H9 (cell line): ENCODE results near the gene IDUA. TPM values are rescaled to one million over a fixed set of nuclear protein-coding genes. Genes with fewer than 3 reads are reported as not detected.
A peak's percentile ranks its signal among the peaks of the same experiment; 100 is the strongest.

Source experiments
- DNase-seq: peaks from one replicate; pipeline ENCODE4 v3.0.0-alpha.2; 2017
- H2AFZ ChIP-seq: one replicate; pipeline ENCODE4 v1.6.1; 2013; ENCODE audit warnings: mild to moderate bottlenecking, low read length, control low read depth, moderate library complexity
- H2AK5ac ChIP-seq: 2 replicates; pipeline ENCODE4 v1.6.1; 2013; ENCODE audit warnings: low read length, control low read depth, mixed read lengths; ENCODE audit not compliant: insufficient read length
- H2BK120ac ChIP-seq: one replicate; pipeline ENCODE4 v1.6.1; 2013; ENCODE audit warnings: low read depth, mild to moderate bottlenecking, low read length, control low read depth, inconsistent platforms; ENCODE audit not compliant: poor library complexity, severe bottlenecking
- H2BK12ac ChIP-seq: 2 replicates; pipeline ENCODE4 v1.6.1; 2013; ENCODE audit warnings: low read length, control low read depth, mixed read lengths, low read depth; ENCODE audit not compliant: insufficient read length
- H2BK15ac ChIP-seq: 2 replicates; pipeline ENCODE4 v1.6.1; 2013; ENCODE audit warnings: low read depth, low read length, control low read depth
- H2BK20ac ChIP-seq: one replicate; pipeline ENCODE4 v1.6.1; 2013; ENCODE audit warnings: low read depth, mild to moderate bottlenecking, low read length, control low read depth, inconsistent platforms; ENCODE audit not compliant: poor library complexity, severe bottlenecking
- H2BK5ac ChIP-seq: 2 replicates; pipeline ENCODE4 v1.6.1; 2013; ENCODE audit warnings: low read length, control low read depth, mixed read lengths; ENCODE audit not compliant: insufficient read length
- H3K14ac ChIP-seq: 2 replicates; pipeline ENCODE4 v1.6.1; 2013; ENCODE audit warnings: low read length, control low read depth; ENCODE audit not compliant: insufficient read depth
- H3K18ac ChIP-seq: 2 replicates; pipeline ENCODE4 v1.6.1; 2013; ENCODE audit warnings: low read depth, mild to moderate bottlenecking, mixed read lengths, low read length, control low read depth; ENCODE audit not compliant: insufficient read length
- H3K23ac ChIP-seq: 2 replicates; pipeline ENCODE4 v1.6.1; 2013; ENCODE audit warnings: low read length, control low read depth, mixed read lengths, low read depth; ENCODE audit not compliant: insufficient read length
- H3K23me2 ChIP-seq: 2 replicates; pipeline ENCODE4 v1.6.1; 2013; ENCODE audit warnings: low read depth, mild to moderate bottlenecking, mixed read lengths, low read length, control low read depth; ENCODE audit not compliant: insufficient read length, poor library complexity, severe bottlenecking
- H3K27ac ChIP-seq: 2 replicates; pipeline ENCODE4 v1.5.1; 2013; ENCODE audit warnings: low read length, control low read depth, mixed read lengths, low read depth; ENCODE audit not compliant: insufficient read length
- H3K27me3 ChIP-seq: 2 replicates; pipeline ENCODE4 v1.6.1; 2013; ENCODE audit warnings: low read length, control low read depth, inconsistent platforms; ENCODE audit not compliant: insufficient read depth
- H3K4ac ChIP-seq: 2 replicates; pipeline ENCODE4 v1.6.1; 2013; ENCODE audit warnings: low read depth, mild to moderate bottlenecking, control low read depth, inconsistent platforms, low read length, moderate library complexity
- H3K4me1 ChIP-seq: 2 replicates; pipeline ENCODE4 v1.6.1; 2013; ENCODE audit warnings: low read length, control low read depth, inconsistent platforms; ENCODE audit not compliant: insufficient read depth
- H3K4me2 ChIP-seq: 2 replicates; pipeline ENCODE4 v1.6.1; 2013; ENCODE audit warnings: low read length, control low read depth, mixed read lengths; ENCODE audit not compliant: insufficient read length, insufficient read depth
- H3K56ac ChIP-seq: 2 replicates; pipeline ENCODE4 v1.6.1; 2013; ENCODE audit warnings: low read depth, mild to moderate bottlenecking, mixed read lengths, low read length, control low read depth; ENCODE audit not compliant: insufficient read length
- H3K79me1 ChIP-seq: 2 replicates; pipeline ENCODE4 v1.6.1; 2013; ENCODE audit warnings: low read depth, mild to moderate bottlenecking, moderate library complexity, low read length, control low read depth, inconsistent platforms; ENCODE audit not compliant: insufficient read depth, poor library complexity, severe bottlenecking
- H3K79me2 ChIP-seq: 2 replicates; pipeline ENCODE4 v1.6.1; 2013; ENCODE audit warnings: low read length, control low read depth, inconsistent platforms; ENCODE audit not compliant: insufficient read depth
- H3K9ac ChIP-seq: 2 replicates; pipeline ENCODE4 v1.6.1; 2013; ENCODE audit warnings: low read length, control low read depth, mixed read lengths; ENCODE audit not compliant: insufficient read length; ENCODE audit errors: extremely low read depth
- H3K9me3 ChIP-seq: one replicate; pipeline ENCODE4 v1.6.1; 2013; ENCODE audit warnings: low read depth, low read length, inconsistent platforms; ENCODE audit not compliant: control insufficient read depth
- H3T11ph ChIP-seq: one replicate; pipeline ENCODE4 v1.6.1; 2013; ENCODE audit warnings: mild to moderate bottlenecking, low read length, control low read depth, inconsistent platforms
- H4K20me1 ChIP-seq: one replicate; pipeline ENCODE4 v1.6.1; 2013; ENCODE audit not compliant: control insufficient read depth, insufficient read length, insufficient read depth
- H4K5ac ChIP-seq: 2 replicates; pipeline ENCODE4 v1.6.1; 2013; ENCODE audit warnings: low read depth, mild to moderate bottlenecking, mixed read lengths, low read length, control low read depth; ENCODE audit not compliant: insufficient read length
- H4K8ac ChIP-seq: replicated peaks from 2 replicates; pipeline ENCODE4 v1.6.1; 2013; ENCODE audit warnings: low read length, control low read depth, mixed read lengths, low read depth; ENCODE audit not compliant: insufficient read length
- H4K91ac ChIP-seq: 2 replicates; pipeline ENCODE4 v1.6.1; 2013; ENCODE audit warnings: low read depth, mild to moderate bottlenecking, moderate library complexity, mixed read lengths, low read length, control low read depth; ENCODE audit not compliant: insufficient read length
- H3K27ac Mint-ChIP-seq, 3 experiments: 2 replicates in 2 of 3; 3 replicates in 1 of 3; pipeline ENCODE4 v1.8.0; 2020 to 2021; ENCODE audit warnings: mixed read lengths in 3 of 3, mild to moderate bottlenecking in 1 of 3, moderate library complexity in 1 of 3
- H3K27me3 Mint-ChIP-seq: 2 replicates; pipeline ENCODE4 v1.8.0; 2021; ENCODE audit warnings: low read depth, mild to moderate bottlenecking, moderate library complexity, mixed read lengths
- H3K36me3 Mint-ChIP-seq, 3 experiments: 2 replicates in 2 of 3; 3 replicates in 1 of 3; pipeline ENCODE4 v1.8.0; 2020 to 2021; ENCODE audit warnings: low read depth in 3 of 3, mixed read lengths in 3 of 3; ENCODE audit not compliant: insufficient read depth in 1 of 3
- H3K4me1 Mint-ChIP-seq, 2 experiments: 2 replicates each; pipeline ENCODE4 v1.8.0; 2020; ENCODE audit warnings: mixed read lengths in 2 of 2
- H3K4me3 Mint-ChIP-seq, 2 experiments: 2 replicates in 1 of 2; 3 replicates in 1 of 2; pipeline ENCODE4 v1.8.0; 2020 to 2021; ENCODE audit warnings: mild to moderate bottlenecking in 2 of 2, mixed read lengths in 2 of 2, moderate library complexity in 1 of 2
- H3K9me3 Mint-ChIP-seq, 2 experiments: 2 replicates in 1 of 2; 3 replicates in 1 of 2; pipeline ENCODE4 v1.8.0; 2020; ENCODE audit warnings: mild to moderate bottlenecking in 2 of 2, mixed read lengths in 2 of 2, moderate library complexity in 1 of 2
- WGBS: extraction: QIAGEN DNeasy Blood & Tissue Kit; methylation state at CpG from one replicate; pipeline ENCODE4 v1.1.7; 2013; ENCODE audit warnings: missing lambda C conversion rate, low lambda C conversion rate, mixed read lengths; ENCODE audit not compliant: insufficient read length; ENCODE audit errors: extremely low coverage; 5-methylcytosine and 5-hydroxymethylcytosine counted together
- total RNA-seq: library from RNA; stranded (reverse); gene quantifications from 2 replicates; pipeline ENCODE4 v1.2.1, GENCODE V29; 2021
- TF ChIP-seq, protein P1 (sequence below): fragments of 200-600 bp; sonication (generic); conservative IDR thresholded peaks from 3 replicates; pipeline ENCODE4 v1.8.0; 2021; ENCODE audit warnings: antibody characterized with exemption, mild to moderate bottlenecking

IDUA gene
- total RNA-seq, 1 experiment from 2014 or later: 14.5 TPM

DNA sequence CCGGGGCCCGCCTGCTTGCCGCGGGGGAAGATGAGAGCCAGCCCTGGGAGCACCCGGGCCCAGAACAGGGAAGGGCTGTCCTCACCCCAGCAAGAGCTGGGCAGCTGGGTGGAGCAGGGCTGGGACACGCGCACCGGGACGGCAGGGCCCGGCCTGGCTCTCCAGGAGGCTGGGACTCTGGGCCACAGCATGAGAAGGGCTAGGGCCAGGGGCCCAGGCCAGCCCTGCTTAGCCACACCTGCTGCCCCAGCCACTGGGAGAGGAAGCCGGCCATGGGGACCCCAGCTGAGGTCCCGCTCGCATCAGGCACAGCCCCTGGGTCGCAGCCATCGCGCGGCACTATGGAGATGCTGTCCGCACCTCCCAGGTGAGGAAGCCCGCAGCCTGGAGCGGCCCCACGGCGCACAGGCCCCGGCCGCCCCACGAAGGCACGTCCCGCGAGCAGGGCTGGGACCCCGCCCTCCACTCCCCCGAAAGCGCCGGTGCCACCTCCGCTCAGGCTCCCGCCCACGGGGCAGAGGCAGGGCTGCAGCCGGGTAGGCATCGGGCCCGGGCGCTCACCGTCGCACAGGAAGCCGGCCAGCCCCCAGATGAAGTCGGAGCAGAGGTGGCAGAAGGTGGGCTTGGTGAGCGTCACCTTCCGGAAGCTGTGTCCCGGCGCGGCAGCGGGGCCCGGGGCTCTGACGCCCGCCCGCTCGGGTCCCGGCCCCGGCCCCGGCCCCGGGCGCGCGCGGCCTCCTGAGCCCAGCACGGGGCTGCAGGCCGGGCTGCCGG, 14.0 kb upstream of the IDUA start:
- H2AFZ ChIP-seq: no peak overlapping the region
- no peak overlapping the region for H2BK15ac ChIP-seq
- no peak overlapping the region for H3K23ac ChIP-seq
- no peak overlapping the region for H2BK12ac ChIP-seq
- peaks cover 5 to 8% of the 10 kb centered on the region in 2 experiments; a peak in 3 of 5 replicates for H3K9me3 Mint-ChIP-seq
- no CpG with 5 or more reads among the region's 65 CpGs for WGBS
- no peak overlapping the region for H3K27ac Mint-ChIP-seq
- no peak overlapping the region for H2BK5ac ChIP-seq
- H2BK20ac ChIP-seq: no peak overlapping the region
- H3K23me2 ChIP-seq: peaks cover 5% of the 10 kb centered on the region
- H3K4me2 ChIP-seq: peak overlapping the region; percentile 56
- H3K18ac ChIP-seq: no peak overlapping the region
- H4K5ac ChIP-seq: no peak overlapping the region
- no peak overlapping the region for H2BK120ac ChIP-seq
- no peak for DNase-seq
- peak overlapping the region; percentile 48 to 63; a peak in 4 of 5 replicates for H3K4me3 Mint-ChIP-seq
- no peaks in the 10 kb centered on the region for H3K9me3 ChIP-seq
- H3K56ac ChIP-seq: no peak overlapping the region
- H4K8ac ChIP-seq: no peak overlapping the region
- H4K91ac ChIP-seq: no peak overlapping the region
- TF ChIP-seq, protein P1, sequence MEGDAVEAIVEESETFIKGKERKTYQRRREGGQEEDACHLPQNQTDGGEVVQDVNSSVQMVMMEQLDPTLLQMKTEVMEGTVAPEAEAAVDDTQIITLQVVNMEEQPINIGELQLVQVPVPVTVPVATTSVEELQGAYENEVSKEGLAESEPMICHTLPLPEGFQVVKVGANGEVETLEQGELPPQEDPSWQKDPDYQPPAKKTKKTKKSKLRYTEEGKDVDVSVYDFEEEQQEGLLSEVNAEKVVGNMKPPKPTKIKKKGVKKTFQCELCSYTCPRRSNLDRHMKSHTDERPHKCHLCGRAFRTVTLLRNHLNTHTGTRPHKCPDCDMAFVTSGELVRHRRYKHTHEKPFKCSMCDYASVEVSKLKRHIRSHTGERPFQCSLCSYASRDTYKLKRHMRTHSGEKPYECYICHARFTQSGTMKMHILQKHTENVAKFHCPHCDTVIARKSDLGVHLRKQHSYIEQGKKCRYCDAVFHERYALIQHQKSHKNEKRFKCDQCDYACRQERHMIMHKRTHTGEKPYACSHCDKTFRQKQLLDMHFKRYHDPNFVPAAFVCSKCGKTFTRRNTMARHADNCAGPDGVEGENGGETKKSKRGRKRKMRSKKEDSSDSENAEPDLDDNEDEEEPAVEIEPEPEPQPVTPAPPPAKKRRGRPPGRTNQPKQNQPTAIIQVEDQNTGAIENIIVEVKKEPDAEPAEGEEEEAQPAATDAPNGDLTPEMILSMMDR: no peak
- no peaks in the 10 kb centered on the region for H3K79me1 ChIP-seq
- no peak overlapping the region for H3T11ph ChIP-seq
- H3K36me3 Mint-ChIP-seq: no peaks in the 10 kb centered on the region
- no peaks in the 10 kb centered on the region for H3K4me1 ChIP-seq
- H3K9ac ChIP-seq: no peak overlapping the region
- H3K4ac ChIP-seq: no peak overlapping the region
- H3K27ac ChIP-seq: no peak overlapping the region
- no peaks in the 10 kb centered on the region for H3K79me2 ChIP-seq
- H3K4me1 Mint-ChIP-seq: peaks cover 0 to 2% of the 10 kb centered on the region in 2 experiments; a peak in 1 of 4 replicates
- no peak overlapping the region; the same call in 1 of the 2 replicates for H3K14ac ChIP-seq
- peaks cover 3% of the 10 kb centered on the region; the same call in 1 of the 2 replicates for H3K27me3 ChIP-seq
- peaks cover 29% of the 10 kb centered on the region for H3K27me3 Mint-ChIP-seq
- no peaks in the 10 kb centered on the region for H4K20me1 ChIP-seq
- no peak overlapping the region for H2AK5ac ChIP-seq
